Left ventricle myocardium inferior (tissue), 1 donor: ENCODE measurements around the gene LTBP1. TPM values are rescaled to one million over a fixed set of nuclear protein-coding genes. Genes with fewer than 3 reads are reported as not detected.

ENCODE experiments used
- DNase-seq: peaks from one replicate; pipeline ENCODE4 v3.0.0-alpha.2; 2020
- H3K27ac ChIP-seq: fragments of 200-600 bp; replicated peaks from 2 replicates; pipeline ENCODE4 v1.8.0; 2021
- H3K27me3 ChIP-seq: fragments of 200-600 bp; 2 replicates; pipeline ENCODE4 v1.8.0; 2021; ENCODE audit warnings: low read depth
- H3K36me3 ChIP-seq: fragments of 200-600 bp; 2 replicates; pipeline ENCODE4 v1.8.0; 2021
- H3K4me1 ChIP-seq: fragments of 200-600 bp; 2 replicates; pipeline ENCODE4 v1.8.0; 2021
- H3K4me3 ChIP-seq: fragments of 200-600 bp; 2 replicates; pipeline ENCODE4 v1.8.0; 2021; ENCODE audit warnings: mild to moderate bottlenecking, moderate library complexity
- H3K9me3 ChIP-seq: fragments of 200-600 bp; replicated peaks from 2 replicates; pipeline ENCODE4 v1.8.0; 2021
- intact Hi-C: fragments of 100-400 bp; cut with micrococcal nuclease; formaldehyde crosslinking; loops from one replicate; pipeline ENCODE4 v1.11.0; 2022
- total RNA-seq: library from RNA; stranded (reverse); fragmentation: NEBNext Ultra II Directional; extraction: Animal tissue kit (Norgen Biotek cat#: 25700); gene quantifications from one replicate; pipeline ENCODE4 v1.2.1, GENCODE V29; 2021
- TF ChIP-seq, protein P1 (sequence below): fragments of 200-600 bp; IDR thresholded peaks from 2 replicates; pipeline ENCODE4 v1.8.0; 2021; ENCODE audit warnings: antibody characterized with exemption, mild to moderate bottlenecking, borderline replicate concordance
- donor health status: DM: no; HTN: yes; CAD: no; lungs with severe emphysema.

Gene LTBP1
- total RNA-seq, 1 donor from 2014 or later = 88.9 TPM

- Histone ChIP-seq H3K4me3 (no peak overlapping the region), H3K36me3 (peaks cover 8% of the 10 kb centered on the region), H3K27ac (peak overlapping the region; percentile 75), H3K4me1 (peaks cover 47% of the 10 kb centered on the region), H3K9me3 (peaks cover 10% of the 10 kb centered on the region), H3K27me3 (no peaks in the 10 kb centered on the region)
- intact Hi-C loops = no loop called here
- TF ChIP-seq, protein P1, sequence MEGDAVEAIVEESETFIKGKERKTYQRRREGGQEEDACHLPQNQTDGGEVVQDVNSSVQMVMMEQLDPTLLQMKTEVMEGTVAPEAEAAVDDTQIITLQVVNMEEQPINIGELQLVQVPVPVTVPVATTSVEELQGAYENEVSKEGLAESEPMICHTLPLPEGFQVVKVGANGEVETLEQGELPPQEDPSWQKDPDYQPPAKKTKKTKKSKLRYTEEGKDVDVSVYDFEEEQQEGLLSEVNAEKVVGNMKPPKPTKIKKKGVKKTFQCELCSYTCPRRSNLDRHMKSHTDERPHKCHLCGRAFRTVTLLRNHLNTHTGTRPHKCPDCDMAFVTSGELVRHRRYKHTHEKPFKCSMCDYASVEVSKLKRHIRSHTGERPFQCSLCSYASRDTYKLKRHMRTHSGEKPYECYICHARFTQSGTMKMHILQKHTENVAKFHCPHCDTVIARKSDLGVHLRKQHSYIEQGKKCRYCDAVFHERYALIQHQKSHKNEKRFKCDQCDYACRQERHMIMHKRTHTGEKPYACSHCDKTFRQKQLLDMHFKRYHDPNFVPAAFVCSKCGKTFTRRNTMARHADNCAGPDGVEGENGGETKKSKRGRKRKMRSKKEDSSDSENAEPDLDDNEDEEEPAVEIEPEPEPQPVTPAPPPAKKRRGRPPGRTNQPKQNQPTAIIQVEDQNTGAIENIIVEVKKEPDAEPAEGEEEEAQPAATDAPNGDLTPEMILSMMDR = no peak
- DNase-seq = no peak
These were observed 75.7 kb downstream of the LTBP1 start for GRCh38 chr2:33022395-33022985.

DNA sequence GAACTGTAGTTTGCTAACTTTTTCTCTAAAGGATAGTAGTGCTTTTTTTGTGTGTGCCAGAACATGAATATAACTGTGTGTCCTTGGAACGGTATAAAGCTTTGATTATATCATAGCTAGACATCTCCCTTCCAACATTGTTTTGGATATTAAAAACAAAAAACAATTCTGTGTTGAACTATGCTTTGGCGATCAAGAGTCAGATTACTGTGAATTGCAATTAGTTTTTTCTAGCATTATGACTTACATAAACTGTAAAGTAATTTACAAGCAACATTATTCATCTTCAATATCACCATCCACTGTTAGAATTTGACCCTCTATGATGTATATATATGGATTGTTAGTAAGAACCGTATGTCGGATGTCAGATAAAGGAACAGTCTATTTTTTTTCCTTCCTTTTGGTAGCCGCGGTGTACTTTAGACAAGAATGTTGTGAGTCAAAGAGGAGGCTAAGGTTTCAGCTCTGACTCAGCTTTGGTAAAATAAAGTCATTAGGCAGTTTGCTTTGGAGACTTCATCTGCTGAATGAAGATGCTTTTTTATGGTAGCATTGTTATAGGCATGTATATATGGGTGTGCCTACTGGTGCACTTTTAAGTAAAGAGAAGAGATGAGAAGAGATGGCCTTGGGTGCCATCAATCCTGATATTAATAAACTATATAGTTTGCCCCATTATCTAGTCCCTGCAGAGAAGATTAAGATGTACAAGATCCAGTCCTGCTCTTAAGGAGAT lies 76.4 kb downstream of the LTBP1 start:
- Histone ChIP-seq H3K36me3 (peaks cover 12% of the 10 kb centered on the region), H3K9me3 (peaks cover 10% of the 10 kb centered on the region), H3K27me3 (no peaks in the 10 kb centered on the region), H3K4me1 (peaks cover 45% of the 10 kb centered on the region), H3K4me3 (no peak overlapping the region), H3K27ac (peak overlapping the region; percentile 75)
- TF ChIP-seq, protein P1 = no peak
- intact Hi-C loops = no loop called here
- no peak for DNase-seq

- H3K27ac ChIP-seq = peak overlapping the region; percentile 75
- no peak overlapping the region for H3K4me3 ChIP-seq
- peaks cover 12% of the 10 kb centered on the region for H3K36me3 ChIP-seq
- no peaks in the 10 kb centered on the region for H3K27me3 ChIP-seq
- DNase-seq = no peak
- TF ChIP-seq, protein P1 = no peak
- H3K9me3 ChIP-seq = peaks cover 10% of the 10 kb centered on the region
- H3K4me1 ChIP-seq = peaks cover 37% of the 10 kb centered on the region
- intact Hi-C loops = no loop called here
These were observed 77.2 kb downstream of the LTBP1 start for GRCh38 chr2:33023728-33024500.

DNA sequence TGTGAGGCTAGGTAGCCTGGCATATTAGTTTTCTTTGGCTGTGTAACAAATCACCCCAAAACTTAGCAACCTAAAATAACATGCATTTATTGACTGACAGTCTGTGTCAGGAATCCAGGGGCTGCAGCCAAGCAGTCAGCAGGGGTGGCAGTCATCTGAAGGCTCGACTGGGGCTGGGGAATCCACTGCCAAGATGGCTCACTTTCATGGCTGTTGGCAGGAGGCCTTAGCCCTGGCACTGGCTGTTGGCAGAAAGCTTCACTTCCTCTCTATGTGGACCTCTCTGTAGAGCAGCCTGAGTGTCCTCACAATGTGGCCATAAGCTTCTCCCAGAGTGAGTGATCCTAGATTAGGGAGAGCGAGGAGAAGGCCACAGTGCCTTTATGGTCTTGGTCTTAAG lies 78.0 kb downstream of the LTBP1 start:
- Histone ChIP-seq H3K4me1 (peaks cover 35% of the 10 kb centered on the region), H3K4me3 (no peak overlapping the region), H3K27ac (no peak overlapping the region), H3K27me3 (no peaks in the 10 kb centered on the region), H3K9me3 (peaks cover 10% of the 10 kb centered on the region), H3K36me3 (peaks cover 12% of the 10 kb centered on the region)
- DNase-seq = no peak
- intact Hi-C loops = no loop called here
- TF ChIP-seq, protein P1 = no peak

DNA sequence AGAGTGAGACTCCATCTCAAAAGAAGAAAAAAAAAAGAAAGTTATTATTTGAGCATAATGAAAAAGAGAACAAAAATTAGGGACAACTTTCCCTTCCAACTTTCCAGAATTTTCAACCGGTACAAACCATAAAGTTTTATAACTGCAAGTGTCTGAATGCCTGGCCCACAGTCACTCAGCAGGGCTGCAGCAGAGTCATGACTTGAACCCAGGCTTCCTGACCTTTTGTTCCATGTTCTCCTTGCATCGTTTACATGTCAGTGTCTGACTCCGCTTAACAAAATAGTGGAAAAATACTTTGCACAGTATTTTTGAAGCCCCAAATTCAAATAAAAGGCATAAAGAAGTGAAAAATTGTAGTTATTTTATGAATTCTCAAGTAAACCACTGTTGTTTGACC lies 82.7 kb downstream of the LTBP1 start:
- Histone ChIP-seq H3K27ac (no peak overlapping the region), H3K4me1 (peaks cover 10% of the 10 kb centered on the region), H3K9me3 (peaks cover 8% of the 10 kb centered on the region), H3K27me3 (no peaks in the 10 kb centered on the region), H3K36me3 (peaks cover 9% of the 10 kb centered on the region), H3K4me3 (no peak overlapping the region)
- TF ChIP-seq, protein P1 = no peak
- no peak for DNase-seq
- intact Hi-C loops = no loop called here
